Nucleus accumbens (tissue), 56 donors: ENCODE results near the gene ERMP1.
"Not testable (repeated sequence)": the region's sequence is repeated elsewhere in the genome, so short reads cannot be mapped to it uniquely, and the experiment has no call there.

Experiments
- DNase-seq, 56 donors: peaks; one replicate each; lab custom pipeline; 2025; lab: John Stamatoyannopoulos, UW

The ERMP1 gene

GRCh38 chr9:5832538-5833529 is at the start of gene ERMP1:
Gene ERMP1 (minus strand): TSS chr9:5833117. CDS start chr9:5833027, 90 bp downstream.
- DNase-seq, result peak; percentile 28 to 95 (median 88)

GRCh38 chr9:5882244-5883012 is 49.5 kb upstream of the ERMP1 start:
- DNase-seq, result not testable (repeated sequence)

- DNase-seq, result peak in 11 of 56 donors; percentile 2 to 52 (median 8)
Measured at GRCh38 chr9:5879419-5880181, 46.7 kb upstream of the ERMP1 start.

- no peak for DNase-seq
Measured at GRCh38 chr9:5876711-5877110, 43.8 kb upstream of the ERMP1 start.

GRCh38 chr9:5876026-5876425 is 43.1 kb upstream of the ERMP1 start:
- DNase-seq, result no peak

GRCh38 chr9:5874048-5874447 is 41.1 kb upstream of the ERMP1 start:
- DNase-seq, result no peak

- DNase-seq, result no peak
Measured at GRCh38 chr9:5873439-5873838, 40.5 kb upstream of the ERMP1 start.

GRCh38 chr9:5872511-5872910 is 39.6 kb upstream of the ERMP1 start:
- DNase-seq, result no peak

GRCh38 chr9:5871785-5872184 is 38.9 kb upstream of the ERMP1 start:
- DNase-seq, result no peak

- DNase-seq, result peak in 3 of 56 donors; percentile 1 to 56 (median 8)
Measured at GRCh38 chr9:5870691-5871090, 37.8 kb upstream of the ERMP1 start.

- no peak for DNase-seq
Measured at GRCh38 chr9:5870020-5870339, 37.1 kb upstream of the ERMP1 start.

- no peak for DNase-seq
Measured at GRCh38 chr9:5869315-5870019, 36.5 kb upstream of the ERMP1 start.

GRCh38 chr9:5868235-5868634 is 35.3 kb upstream of the ERMP1 start:
- no peak for DNase-seq

GRCh38 chr9:5866685-5867084 is 33.8 kb upstream of the ERMP1 start:
- DNase-seq, result no peak

- no peak for DNase-seq
Measured at GRCh38 chr9:5866272-5866671, 33.4 kb upstream of the ERMP1 start.

GRCh38 chr9:5864446-5864845 is 31.5 kb upstream of the ERMP1 start:
- DNase-seq, result no peak

GRCh38 chr9:5863092-5863746 is 30.3 kb upstream of the ERMP1 start:
- no peak for DNase-seq

- no peak for DNase-seq
Measured at GRCh38 chr9:5858833-5859232, 25.9 kb upstream of the ERMP1 start.

GRCh38 chr9:5857928-5858327 is 25.0 kb upstream of the ERMP1 start:
- DNase-seq, result no peak
